Stimulated activated CD8-positive, alpha-beta memory T cell treated with anti-CD3 and anti-CD28 coated beads, Interleukin-12 subunit alpha, Interleukin-12 subunit beta, amount 100 ng/mL, for 24 hours (primary cell): ENCODE results near the gene MEIOSIN.
"Not testable (repeated sequence)": the region's sequence is repeated elsewhere in the genome, so short reads cannot be mapped to it uniquely, and the experiment has no call there.

Source experiments
- DNase-seq: peaks from one replicate; pipeline ENCODE4 v3.0.0-alpha.2; 2020; ENCODE audit errors: extremely low read depth

Gene MEIOSIN

DNA sequence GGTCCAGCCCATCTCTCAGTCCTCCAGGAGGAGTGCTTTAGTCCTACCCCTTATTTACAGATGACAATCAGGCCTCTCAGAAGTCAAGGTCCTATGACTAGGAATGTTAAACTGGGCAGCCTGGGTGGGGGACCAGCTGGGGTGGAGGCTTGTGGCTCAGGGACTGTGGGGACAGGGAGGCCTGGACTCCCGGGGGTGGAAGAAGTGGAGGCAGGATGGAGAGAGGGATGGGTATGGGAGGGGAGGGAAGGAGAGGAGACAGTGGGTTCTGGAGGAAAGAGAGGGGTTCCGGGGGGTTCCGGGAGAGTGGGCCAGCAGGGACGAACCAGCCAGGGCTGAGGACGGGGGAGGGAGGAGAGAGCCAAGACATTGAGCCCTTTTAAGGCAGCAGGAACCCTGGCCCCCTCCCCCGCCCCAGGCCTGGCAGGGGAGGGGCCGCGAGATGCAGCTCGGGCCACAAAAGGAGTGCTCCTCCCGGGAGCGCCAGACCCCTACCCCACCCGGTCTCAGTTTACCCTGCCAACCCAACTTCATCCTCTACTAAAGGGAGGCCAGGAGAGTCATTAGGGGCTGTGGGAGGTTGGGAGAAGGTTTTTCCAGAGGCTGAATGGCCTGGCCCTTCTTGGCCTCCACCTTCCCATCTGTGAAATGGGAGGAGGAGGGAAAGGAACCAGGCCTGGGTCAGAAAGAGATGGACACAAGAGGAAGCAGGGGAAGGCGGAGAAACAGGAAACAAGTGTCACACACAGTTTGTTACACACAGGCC lies 47.4 kb downstream of the MEIOSIN start:
- no peak for DNase-seq

DNA sequence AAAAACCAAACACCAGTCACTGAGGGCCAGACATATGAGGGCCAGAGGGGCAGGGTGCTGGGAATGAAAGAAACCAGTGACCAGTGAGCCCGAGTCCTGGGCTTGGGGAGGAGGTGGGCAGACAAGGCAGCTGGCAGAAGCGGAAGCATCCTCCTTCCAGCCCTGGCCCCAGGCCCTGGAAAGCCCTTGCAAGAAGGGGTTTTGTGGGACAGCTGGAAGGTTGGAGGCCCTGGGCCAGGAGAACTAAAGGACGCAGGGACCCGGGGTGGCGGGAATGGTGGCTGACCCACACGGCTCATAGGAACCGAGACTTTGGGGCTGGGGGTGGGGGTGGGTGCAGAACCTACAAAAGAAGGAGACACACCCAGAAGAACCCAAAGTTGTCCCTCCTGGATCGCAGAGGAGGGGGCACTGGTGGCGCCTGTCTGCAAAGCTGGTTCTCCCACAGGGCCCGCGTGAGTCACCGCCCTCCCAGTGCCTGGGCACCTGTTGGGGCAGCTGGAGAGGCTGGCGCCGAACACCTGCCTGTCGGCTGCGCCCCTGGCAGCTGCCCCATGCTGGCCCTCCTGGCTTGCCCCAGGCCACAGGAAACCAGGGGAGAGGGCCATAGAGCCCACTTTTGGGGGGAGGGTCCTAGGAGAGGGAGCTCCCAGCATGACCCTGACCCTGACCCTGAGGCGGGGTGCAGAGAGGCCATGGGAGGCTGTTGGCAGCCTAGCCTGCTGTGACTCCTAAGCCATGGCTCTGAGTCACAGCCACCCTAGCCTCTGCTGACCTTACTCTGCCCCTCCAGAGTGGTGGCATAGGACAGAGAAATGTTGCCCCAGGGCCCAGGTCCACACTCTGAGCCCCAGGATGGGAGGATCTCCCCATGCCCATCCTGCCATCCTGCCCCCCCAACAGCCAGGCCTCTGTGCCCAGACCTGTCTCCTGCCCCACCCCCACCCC lies 48.2 kb downstream of the MEIOSIN start:
- no peak for DNase-seq

DNA sequence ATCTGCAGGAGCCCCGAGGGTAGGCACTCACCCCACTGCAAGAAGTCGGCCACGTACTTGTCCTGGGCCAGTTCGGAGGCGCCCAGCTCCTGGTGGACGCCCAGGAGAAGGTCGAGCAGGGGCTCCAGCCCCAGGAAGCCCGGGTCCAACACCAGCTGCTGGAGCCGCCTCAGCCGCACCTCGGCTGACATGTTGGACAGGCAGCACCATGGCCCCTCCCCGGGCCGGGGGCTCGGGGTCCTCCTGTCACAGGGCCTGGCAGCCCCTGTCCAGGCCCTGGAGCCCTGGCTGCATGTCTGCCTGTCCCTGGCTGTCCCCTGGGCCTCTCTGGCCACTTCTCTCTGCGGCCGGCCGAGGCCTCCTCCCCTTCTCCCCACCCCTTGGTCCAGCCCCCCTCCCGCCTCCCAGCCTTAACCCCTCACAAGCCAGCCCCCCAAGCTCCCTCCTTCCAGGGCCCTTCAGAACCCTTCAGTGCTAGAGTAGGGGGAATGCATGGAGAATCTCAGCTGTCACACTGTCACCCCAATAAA lies 49.0 kb downstream of the MEIOSIN start, which contains the start of gene DMPK:
DMPK (minus strand) TSS at position 329 of the 530 bp plus-strand sequence; CDS start at position 191, 138 bp downstream.
- no peak for DNase-seq

DNA sequence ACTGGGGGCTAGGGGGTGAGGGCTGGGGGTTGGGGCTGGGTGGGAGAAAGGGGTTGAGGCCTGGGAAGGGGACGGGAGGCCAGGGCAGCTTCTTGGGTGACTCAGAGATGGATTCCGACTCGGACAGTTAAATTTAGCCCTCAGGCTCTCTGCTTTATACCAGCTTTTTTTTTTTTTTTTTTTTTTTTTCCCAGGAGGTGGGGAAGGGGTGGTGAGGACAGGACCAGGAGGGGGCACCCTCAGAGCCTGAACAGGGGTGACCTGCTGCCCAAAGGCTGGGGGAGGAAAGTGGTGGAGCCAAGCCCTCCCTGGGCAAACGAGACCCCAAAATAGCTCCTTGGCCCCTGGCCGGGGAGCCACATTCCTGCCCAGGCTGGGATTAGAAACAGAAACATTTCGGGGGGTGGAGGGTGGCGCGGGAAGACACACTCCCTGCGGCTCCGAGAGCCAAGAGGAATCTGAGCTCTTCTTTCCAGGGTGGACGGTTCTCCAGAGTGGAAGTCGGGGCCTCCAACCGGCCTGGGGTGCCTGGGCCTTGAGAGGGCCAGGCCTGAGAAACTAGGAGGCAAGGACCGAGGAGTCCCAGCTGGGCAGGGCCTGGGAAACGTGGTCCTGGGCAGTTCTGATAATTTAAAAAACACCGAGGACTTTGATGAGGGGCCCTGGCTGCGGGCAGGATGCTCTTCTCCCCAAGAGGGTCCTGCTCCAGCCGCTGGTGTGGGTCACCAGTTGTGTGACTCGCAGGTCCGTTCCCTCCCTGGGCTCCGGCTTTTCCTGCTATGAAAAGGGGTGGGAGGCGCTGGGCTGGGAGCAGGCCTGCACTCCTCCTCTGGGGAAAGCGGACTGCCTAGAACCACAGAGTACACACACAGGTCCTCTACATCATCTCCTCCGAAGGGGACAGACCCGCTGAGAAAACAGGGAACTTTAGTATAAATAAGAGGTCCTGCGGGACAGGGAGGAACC lies 49.9 kb downstream of the MEIOSIN start:
- no peak for DNase-seq

DNA sequence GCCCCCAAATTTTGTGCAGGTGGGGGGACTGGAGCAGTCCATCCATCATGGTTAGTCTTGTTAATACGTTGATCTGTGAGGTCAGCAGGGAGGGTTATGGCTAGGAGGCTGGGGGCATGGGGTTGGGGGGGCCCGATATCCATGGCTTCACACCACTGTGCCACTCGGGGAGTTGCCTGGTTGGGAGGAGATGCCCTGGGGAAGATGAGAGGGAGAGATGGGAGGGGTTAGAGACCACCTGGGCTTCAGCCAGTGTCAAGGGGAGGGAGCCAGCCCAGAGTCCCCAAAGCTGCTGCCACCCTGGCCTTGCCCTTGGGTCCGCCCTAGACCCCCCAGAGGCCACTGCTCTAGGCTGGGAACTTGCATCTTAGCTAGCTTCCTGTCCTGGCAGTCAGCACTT lies 50.9 kb downstream of the MEIOSIN start:
- no peak for DNase-seq

GRCh38 chr19:45785097-45785496 lies 51.9 kb downstream of the MEIOSIN start:
- DNase-seq: no peak

DNA sequence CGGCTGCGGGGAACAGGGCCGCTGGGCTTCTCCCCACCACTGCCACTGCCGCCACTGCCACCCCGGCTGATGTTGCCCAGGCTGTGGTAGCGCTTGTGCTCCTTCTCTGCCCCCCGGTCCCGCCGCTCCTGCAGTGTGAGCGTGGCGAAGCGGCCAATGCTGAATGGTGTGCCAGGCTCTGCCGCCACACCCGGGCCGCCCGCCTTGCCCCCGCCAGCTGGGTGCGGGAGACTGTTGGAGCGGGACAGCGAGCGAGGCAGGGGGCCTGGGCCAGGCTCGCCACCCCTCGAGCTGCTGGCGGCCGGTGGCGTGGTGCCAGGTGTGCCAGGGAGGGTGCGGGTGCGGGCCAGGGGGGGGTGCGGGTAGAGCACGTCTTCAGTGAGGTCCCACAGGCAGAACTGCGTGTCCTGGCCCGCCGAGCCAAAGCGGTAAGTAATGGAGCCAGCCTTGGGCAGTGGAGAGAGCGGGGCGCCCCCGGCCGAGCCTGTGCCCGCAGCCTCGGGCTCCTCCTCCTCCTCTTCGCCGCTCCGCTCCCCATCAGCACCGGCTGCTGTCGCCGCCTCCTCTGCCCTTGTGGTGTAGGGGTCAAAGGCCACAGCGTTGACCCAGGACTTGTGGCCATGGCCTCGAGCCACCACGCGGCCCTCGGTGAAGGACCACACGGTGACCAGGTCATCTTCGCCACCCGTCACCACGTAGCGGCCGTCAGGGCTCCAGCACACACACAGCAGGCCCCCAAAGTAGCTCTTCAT lies 52.7 kb downstream of the MEIOSIN start:
- DNase-seq: no peak

DNA sequence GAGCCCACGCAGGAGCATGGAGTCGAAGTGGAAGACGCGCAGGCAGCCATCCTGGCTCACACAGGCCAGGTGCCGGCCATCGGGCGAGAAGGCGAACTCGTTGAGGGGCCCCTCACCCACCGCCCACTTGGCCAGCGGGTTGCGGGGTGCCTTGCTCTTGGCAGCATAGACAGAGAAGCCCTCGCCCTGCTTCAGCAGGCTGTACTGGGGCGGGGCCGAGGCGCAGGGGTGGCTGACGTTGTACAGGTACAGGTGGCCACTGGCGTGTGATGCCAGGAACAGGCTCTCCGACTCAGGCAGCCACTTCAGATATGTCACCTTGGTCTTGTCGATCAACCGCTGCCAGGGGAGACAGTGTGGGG lies 53.3 kb downstream of the MEIOSIN start:
- DNase-seq: no peak

DNA sequence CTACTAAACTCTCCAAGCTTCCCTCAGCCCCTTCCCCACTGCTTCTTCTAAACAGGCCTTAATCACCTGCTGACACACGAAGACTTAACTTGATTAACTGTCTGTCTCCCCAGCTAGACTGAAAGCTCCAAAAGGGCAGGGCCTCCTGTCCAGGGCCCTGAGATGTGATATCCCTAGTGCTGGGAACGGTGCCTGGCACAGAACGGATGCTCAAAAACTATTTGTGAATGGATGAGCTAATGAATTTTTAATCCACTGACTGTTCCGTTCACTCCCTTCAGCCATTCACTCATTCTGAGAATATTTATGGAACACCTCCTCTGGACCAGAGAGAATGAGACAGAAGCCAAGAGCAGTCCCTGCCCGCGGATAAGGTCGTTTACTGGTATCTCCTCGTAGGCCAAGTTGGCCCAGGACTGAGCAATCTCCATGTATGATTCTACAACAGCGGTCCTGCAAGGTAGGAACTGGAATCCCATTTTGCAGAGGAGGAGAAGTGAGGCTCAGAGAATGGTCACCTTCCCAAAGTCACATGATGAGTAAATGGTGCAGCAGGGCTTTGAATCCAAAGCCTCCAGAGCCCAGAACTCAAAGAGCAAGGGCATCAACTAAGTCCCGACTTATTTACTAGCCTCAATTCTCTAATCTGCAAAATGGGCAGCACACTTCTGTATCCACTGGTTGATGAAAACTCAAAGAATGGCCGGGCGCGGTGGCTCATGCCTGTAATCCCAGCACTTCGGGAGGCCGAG lies 56.0 kb downstream of the MEIOSIN start:
- no peak for DNase-seq

DNA sequence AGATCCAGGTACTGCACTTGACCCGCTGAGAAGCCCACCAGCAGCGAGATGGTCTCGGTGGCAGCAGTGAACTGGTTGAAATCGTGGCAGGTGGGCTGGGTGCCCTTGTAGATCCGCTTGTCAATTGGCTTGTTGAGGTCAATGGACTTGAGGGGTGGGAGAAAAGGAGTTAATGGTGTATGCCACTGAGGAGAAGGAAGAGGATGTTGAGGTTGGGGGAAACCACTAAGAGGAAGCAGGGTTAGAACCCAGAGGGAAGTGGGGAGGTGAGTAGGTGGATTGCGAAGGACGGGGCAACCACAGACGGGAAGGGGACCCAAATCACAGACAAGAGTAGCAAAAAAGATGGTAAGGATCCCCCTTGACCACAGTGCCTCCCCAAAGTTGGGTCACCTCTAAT lies 57.7 kb downstream of the MEIOSIN start:
- no peak for DNase-seq

DNA sequence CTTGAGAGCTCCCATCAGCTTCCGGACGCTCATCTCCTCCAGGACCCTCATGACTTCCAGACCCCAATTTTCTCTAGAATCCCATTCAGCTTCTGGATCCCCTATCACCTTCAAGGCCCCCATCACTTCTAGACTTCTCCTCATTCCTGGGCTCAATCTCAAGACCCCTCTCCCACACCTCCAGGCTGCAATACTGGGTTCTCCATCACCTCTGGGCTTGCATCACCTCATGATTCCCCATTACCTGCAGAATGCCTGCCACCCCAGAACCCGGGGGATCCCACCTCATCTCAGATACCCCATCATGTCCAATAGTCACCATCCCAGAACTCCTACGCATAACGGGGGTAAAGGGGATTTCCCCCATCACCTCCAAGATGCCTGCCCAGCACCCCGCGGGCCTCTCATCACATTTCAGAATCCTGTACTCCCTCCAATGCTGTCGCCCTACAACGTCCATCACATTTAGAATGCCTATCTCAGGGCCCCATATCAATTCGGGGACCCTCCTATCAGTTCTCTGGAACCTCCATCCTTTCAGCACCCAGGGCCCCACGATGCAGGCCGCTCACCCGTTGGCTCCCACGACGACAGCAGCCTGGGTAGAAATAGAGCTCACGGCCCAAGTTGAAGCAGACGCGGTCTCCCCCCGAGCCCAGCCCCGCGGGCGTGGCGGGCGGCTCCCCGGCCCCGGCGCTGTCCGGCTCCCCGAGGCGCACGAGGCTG lies 58.7 kb downstream of the MEIOSIN start:
- no peak for DNase-seq

DNA sequence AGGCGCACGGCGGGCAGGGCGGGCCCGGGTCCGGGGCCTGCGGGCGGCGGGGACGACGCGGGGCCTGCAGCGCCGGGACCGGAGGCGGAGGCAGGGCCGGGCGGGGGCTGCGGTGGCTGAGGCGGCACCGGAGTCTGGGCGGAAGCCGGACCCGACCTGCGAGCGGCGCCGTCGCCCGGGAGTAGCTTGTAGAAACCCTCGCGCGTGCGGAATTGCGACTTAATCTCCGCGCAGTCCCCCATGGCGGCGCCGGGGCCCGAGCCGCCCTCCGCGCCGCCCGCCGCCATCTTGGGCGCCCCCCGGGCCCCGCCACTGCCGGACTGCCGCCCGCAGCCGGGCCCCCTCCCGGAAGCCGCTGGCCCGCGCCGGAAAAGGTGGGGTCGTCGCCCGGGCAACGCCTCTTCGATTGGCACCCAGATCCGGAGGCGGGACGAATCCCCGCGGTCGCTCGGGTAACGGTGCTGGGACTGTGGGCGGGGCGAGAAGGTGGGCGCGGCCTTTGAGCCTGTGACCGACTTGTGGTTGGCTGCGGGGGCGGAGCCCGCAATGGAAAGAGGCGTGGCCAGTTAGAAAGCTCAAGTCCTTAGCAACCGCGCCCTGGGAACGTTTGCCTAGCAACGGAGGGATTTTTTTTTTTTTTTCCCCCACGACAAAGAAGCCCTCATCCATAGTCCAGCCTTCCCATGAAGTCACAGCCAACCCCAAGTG lies 59.4 kb downstream of the MEIOSIN start, which contains the start of gene DMWD:
DMWD (minus strand) TSS at position 376 of the 708 bp plus-strand sequence; CDS start at position 287, 89 bp downstream.
- peak; percentile 99 for DNase-seq

GRCh38 chr19:45793178-45793564 lies 59.9 kb downstream of the MEIOSIN start:
- no peak for DNase-seq

DNA sequence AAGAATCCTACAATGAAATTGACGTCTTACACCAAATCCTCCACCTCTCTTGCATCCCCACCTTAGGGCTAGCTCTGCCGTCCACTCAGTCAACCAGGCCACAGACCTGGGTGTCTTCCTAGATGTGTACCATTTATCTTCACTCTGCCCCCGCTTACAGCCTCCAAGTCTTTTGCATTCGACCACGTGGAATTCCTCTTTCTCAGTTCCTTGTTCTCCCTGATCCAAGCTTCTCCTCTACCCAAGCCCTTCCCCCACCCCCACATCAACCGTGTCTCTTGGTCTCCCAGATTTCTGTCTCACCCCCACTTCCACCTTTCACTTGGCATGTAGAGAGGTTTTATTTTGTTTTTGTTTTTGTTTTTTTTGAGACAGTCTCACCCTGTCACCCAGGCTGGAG lies 60.6 kb downstream of the MEIOSIN start:
- no peak for DNase-seq

GRCh38 chr19:45794627-45795026 lies 61.4 kb downstream of the MEIOSIN start:
- DNase-seq: no peak

- DNase-seq: no peak
These were observed 65.8 kb downstream of the MEIOSIN start for GRCh38 chr19:45798995-45799517.

DNA sequence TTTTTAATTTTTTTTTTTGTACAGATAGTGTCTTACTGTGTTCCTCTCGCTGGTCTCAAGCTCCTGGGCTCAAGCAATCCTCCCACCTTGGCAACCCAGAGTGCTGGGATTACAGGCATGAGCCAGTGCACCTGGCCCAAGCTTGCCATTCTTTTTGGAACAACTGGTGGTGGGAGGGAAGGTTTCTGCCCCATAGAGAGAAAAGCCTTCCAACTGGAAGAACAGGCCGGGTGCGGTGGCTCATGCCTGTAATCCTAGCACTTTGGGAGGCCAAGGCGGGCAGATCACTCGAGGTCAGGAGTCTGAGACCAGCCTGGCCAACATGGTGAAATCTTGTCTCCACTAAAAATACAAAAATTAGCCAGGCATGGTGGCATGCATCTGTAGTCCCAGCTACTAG lies 66.3 kb downstream of the MEIOSIN start:
- not testable (repeated sequence) for DNase-seq

- no peak for DNase-seq
These were observed 66.9 kb downstream of the MEIOSIN start for GRCh38 chr19:45800070-45800553.
